HepG2 (cell line): ENCODE results near the gene SMYD1. TPM values are rescaled to one million over a fixed set of nuclear protein-coding genes. Genes with fewer than 3 reads are reported as not detected.
A peak's percentile ranks its signal among the peaks of the same experiment; 100 is the strongest.

ENCODE experiments used
- ATAD3A ChIP-seq: sonication (generic); formaldehyde crosslinking; IDR thresholded peaks from 2 replicates; pipeline ENCODE4 v1.4.0; 2020; ENCODE audit warnings: missing genetic modification reagents
- BRCA1 ChIP-seq: sonication (generic); formaldehyde crosslinking; IDR thresholded peaks from 2 replicates; pipeline ENCODE4 v1.4.0; 2020; ENCODE audit warnings: missing genetic modification reagents
- GATAD2A ChIP-seq: IDR thresholded peaks from 2 replicates; pipeline ENCODE4 v1.6.1; 2016
- HDAC2 ChIP-seq: sonication (generic); formaldehyde crosslinking; IDR thresholded peaks from 2 replicates; pipeline ENCODE4 v1.4.0; 2020; ENCODE audit warnings: missing genetic modification reagents
- MEF2D ChIP-seq: sonication (generic); formaldehyde crosslinking; IDR thresholded peaks from 2 replicates; pipeline ENCODE4 v1.5.1; 2020; ENCODE audit warnings: mild to moderate bottlenecking, missing genetic modification reagents
- NR3C1 ChIP-seq: sonication (generic); formaldehyde crosslinking; IDR thresholded peaks from 2 replicates; pipeline ENCODE4 v1.4.0; 2020; ENCODE audit warnings: missing genetic modification reagents
- POGZ ChIP-seq: sonication (generic); formaldehyde crosslinking; IDR thresholded peaks from 2 replicates; pipeline ENCODE4 v1.4.0; 2020; ENCODE audit warnings: mild to moderate bottlenecking, missing genetic modification reagents
- RFXAP ChIP-seq: sonication (generic); formaldehyde crosslinking; IDR thresholded peaks from 2 replicates; pipeline ENCODE4 v1.4.0; 2020; ENCODE audit warnings: missing genetic modification reagents, borderline replicate concordance
- SMAD3 ChIP-seq: sonication (generic); formaldehyde crosslinking; IDR thresholded peaks from 2 replicates; pipeline ENCODE4 v1.4.0; 2020; ENCODE audit warnings: missing genetic modification reagents
- SMAD9 ChIP-seq: sonication (generic); formaldehyde crosslinking; IDR thresholded peaks from 2 replicates; pipeline ENCODE4 v1.5.1; 2020; ENCODE audit warnings: mild to moderate bottlenecking, missing genetic modification reagents
- TEAD3 ChIP-seq: optimal IDR thresholded peaks from 2 replicates; pipeline ENCODE3; 2016; ENCODE audit warnings: borderline replicate concordance
- YY1 ChIP-seq: IDR thresholded peaks from 2 replicates; pipeline ENCODE4 v1.6.1; 2011; ENCODE audit warnings: low read length, low read depth, moderate library complexity, mild to moderate bottlenecking; ENCODE audit not compliant: insufficient read depth, insufficient replicate concordance
- ZNF136 ChIP-seq: sonication (generic); formaldehyde crosslinking; IDR thresholded peaks from 2 replicates; pipeline ENCODE4 v1.8.1; 2022; ENCODE audit warnings: low read depth, mild to moderate bottlenecking, moderate library complexity, missing genetic modification reagents
- ZNF331 ChIP-seq: sonication (generic); formaldehyde crosslinking; IDR thresholded peaks from 2 replicates; pipeline ENCODE4 v1.4.0; 2020; ENCODE audit warnings: missing genetic modification reagents
- ZNF414 ChIP-seq: sonication (generic); formaldehyde crosslinking; IDR thresholded peaks from 2 replicates; pipeline ENCODE4 v1.5.0; 2020; ENCODE audit warnings: missing genetic modification reagents
- ZNF563 ChIP-seq: sonication (generic); formaldehyde crosslinking; IDR thresholded peaks from 2 replicates; pipeline ENCODE4 v1.8.0; 2022; ENCODE audit warnings: mild to moderate bottlenecking, moderate library complexity, missing genetic modification reagents
- ZNF709 ChIP-seq: sonication (generic); formaldehyde crosslinking; IDR thresholded peaks from 2 replicates; pipeline ENCODE4 v1.5.0; 2020; ENCODE audit warnings: mild to moderate bottlenecking, missing genetic modification reagents
- ZNF768 ChIP-seq: sonication (generic); formaldehyde crosslinking; IDR thresholded peaks from 2 replicates; pipeline ENCODE4 v1.4.0; 2020; ENCODE audit warnings: missing genetic modification reagents
- polyA plus RNA-seq, 8 experiments: library from polyadenylated mRNA; depleted of rRNA in 3 of 8; stranded (reverse) in 7 of 8; unstranded in 1 of 8; fragments of >200 nt; fragmentation: Illumina TruSeq in 4 of 8; extraction: Trizol in 4 of 8; gene quantifications; 2 replicates each; pipeline versions ENCODE4 v1.2.1 to v1.2.3, GENCODE V29; 2011 to 2016; ENCODE audit warnings: low read depth in 4 of 8, missing spikeins in 1 of 8, mixed read lengths in 1 of 8; ENCODE audit not compliant: insufficient read depth in 1 of 8
- total RNA-seq, 5 experiments: library from RNA; depleted of rRNA; stranded (reverse); fragments of >200 nt; fragmentation: Illumina TruSeq; extraction: Trizol; gene quantifications; 2 replicates each; pipeline ENCODE4 v1.2.3, GENCODE V29; 2016; ENCODE audit warnings: low read depth in 1 of 5
- TF ChIP-seq, protein P1 (sequence below), 2 experiments: sonication (generic) in 1 of 2; formaldehyde crosslinking in 1 of 2; IDR thresholded peaks; 2 replicates each; pipeline versions ENCODE4 v1.6.1 to v1.9.0; 2014 to 2022; ENCODE audit warnings: antibody characterized with exemption in 1 of 2, borderline replicate concordance in 1 of 2, inconsistent platforms in 1 of 2, low read depth in 1 of 2, missing genetic modification reagents in 1 of 2
- TF ChIP-seq, protein P2 (sequence below): sonication (generic); formaldehyde crosslinking; IDR thresholded peaks from 2 replicates; pipeline ENCODE4 v1.5.0; 2020; ENCODE audit warnings: mild to moderate bottlenecking, missing genetic modification reagents

SMYD1 gene
- total and polyA plus RNA-seq, 2 of the 13 experiments (the other 11 are each of a cell fraction or from before 2014, with no cell fraction given) = not detected

DNA sequence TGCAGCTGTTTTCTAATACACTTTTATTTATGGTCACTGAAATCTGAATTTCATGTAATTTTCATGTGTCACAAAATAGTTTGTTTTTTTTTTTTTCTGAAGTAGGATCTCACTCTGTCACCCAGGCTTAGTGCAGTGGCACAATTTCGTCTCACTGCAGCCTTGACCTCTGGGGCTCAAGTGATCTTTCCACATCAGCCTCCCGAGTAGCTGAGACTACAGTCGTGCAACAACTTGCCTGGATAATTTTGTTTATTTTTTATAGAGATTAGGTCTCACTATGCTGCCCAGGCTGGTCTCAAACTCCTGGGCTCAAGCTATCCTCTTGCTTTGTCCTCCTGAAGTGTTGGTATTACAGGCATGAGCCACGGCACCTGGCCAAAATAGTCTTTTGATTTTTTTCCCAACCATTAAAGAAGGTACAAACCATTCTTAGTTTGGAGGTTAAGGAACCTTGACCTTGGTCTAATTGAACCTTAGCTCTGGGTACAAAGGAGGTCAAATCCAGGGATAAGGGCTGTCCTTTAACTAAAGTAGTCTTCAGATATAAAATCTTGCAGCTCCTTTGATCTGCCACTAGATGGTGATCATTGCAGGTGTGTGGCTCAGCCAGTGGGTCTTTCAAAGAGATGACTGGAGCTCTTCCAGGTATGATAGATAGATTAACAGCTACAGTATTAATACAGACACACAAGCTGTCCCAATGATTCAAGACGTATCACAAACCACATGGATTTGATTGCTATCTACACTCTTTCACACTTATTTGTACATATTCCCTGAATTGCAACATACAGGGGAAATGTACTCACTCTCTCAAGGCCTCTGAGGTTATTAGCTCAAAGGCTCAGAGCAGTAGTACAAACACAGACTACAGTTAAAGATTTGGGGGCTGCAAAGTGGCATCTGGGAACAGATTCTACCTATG, 7.4 kb upstream of the SMYD1 start (continued):
- TF ChIP-seq ZNF563 = no peak
- no peak for TF ChIP-seq ZNF414 (CRISPR knock-in tag)
- peak; percentile 74 for TF ChIP-seq SMAD3
- TF ChIP-seq YY1 = no peak
- no peak for TF ChIP-seq POGZ (CRISPR knock-in tag)
- no peak for TF ChIP-seq BRCA1 (CRISPR knock-in tag)
- peak; percentile 57 for TF ChIP-seq HDAC2 (CRISPR knock-in tag)
- no peak for TF ChIP-seq ZNF331 (CRISPR knock-in tag)
- no peak for TF ChIP-seq ZNF709 (CRISPR knock-in tag)
- TF ChIP-seq, protein P1, sequence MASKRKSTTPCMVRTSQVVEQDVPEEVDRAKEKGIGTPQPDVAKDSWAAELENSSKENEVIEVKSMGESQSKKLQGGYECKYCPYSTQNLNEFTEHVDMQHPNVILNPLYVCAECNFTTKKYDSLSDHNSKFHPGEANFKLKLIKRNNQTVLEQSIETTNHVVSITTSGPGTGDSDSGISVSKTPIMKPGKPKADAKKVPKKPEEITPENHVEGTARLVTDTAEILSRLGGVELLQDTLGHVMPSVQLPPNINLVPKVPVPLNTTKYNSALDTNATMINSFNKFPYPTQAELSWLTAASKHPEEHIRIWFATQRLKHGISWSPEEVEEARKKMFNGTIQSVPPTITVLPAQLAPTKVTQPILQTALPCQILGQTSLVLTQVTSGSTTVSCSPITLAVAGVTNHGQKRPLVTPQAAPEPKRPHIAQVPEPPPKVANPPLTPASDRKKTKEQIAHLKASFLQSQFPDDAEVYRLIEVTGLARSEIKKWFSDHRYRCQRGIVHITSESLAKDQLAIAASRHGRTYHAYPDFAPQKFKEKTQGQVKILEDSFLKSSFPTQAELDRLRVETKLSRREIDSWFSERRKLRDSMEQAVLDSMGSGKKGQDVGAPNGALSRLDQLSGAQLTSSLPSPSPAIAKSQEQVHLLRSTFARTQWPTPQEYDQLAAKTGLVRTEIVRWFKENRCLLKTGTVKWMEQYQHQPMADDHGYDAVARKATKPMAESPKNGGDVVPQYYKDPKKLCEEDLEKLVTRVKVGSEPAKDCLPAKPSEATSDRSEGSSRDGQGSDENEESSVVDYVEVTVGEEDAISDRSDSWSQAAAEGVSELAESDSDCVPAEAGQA (IDR thresholded peaks at IDR 0.05; ENCODE audit: low read depth) = no peak
- TF ChIP-seq, protein P1 (CRISPR knock-in tag; IDR thresholded peaks at IDR 0.05; ENCODE audit: borderline replicate concordance) = no peak
- TF ChIP-seq GATAD2A (CRISPR knock-in tag) = peak; percentile 69
- TF ChIP-seq SMAD9 (CRISPR knock-in tag) = no peak
- TF ChIP-seq MEF2D (CRISPR knock-in tag) = no peak
- TF ChIP-seq, protein P2, sequence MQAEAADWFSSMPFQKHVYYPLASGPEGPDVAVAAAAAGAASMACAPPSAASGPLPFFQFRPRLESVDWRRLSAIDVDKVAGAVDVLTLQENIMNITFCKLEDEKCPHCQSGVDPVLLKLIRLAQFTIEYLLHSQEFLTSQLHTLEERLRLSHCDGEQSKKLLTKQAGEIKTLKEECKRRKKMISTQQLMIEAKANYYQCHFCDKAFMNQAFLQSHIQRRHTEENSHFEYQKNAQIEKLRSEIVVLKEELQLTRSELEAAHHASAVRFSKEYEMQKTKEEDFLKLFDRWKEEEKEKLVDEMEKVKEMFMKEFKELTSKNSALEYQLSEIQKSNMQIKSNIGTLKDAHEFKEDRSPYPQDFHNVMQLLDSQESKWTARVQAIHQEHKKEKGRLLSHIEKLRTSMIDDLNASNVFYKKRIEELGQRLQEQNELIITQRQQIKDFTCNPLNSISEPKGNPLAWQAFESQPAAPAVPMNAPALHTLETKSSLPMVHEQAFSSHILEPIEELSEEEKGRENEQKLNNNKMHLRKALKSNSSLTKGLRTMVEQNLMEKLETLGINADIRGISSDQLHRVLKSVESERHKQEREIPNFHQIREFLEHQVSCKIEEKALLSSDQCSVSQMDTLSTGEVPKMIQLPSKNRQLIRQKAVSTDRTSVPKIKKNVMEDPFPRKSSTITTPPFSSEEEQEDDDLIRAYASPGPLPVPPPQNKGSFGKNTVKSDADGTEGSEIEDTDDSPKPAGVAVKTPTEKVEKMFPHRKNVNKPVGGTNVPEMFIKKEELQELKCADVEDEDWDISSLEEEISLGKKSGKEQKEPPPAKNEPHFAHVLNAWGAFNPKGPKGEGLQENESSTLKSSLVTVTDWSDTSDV = no peak
- TF ChIP-seq NR3C1 (CRISPR knock-in tag) = no peak
- TF ChIP-seq ZNF136 (CRISPR knock-in tag) = peak; percentile 77; the same call in 1 of the 2 replicates
- TF ChIP-seq ATAD3A (CRISPR knock-in tag) = no peak
- 0 out of 2 replicates have a peak, but pooled peaks have one; percentile 23 for TF ChIP-seq RFXAP (CRISPR knock-in tag)
- TF ChIP-seq ZNF768 = no peak
- no peak for TF ChIP-seq TEAD3 (CRISPR knock-in tag)
